Loucy (cell line): ENCODE results near the gene IL37.

ENCODE experiments used
- EZH2phosphoT487 ChIP-seq: fragments of 200-600 bp; IDR thresholded peaks from 2 replicates; pipeline ENCODE4 v1.6.1; 2018; ENCODE audit warnings: antibody characterized with exemption, mild to moderate bottlenecking, moderate library complexity, borderline replicate concordance
- TF ChIP-seq, protein P1 (sequence below): fragments of 200-600 bp; sonication (generic); conservative IDR thresholded peaks from 2 replicates; pipeline ENCODE4 v1.5.1; 2014; ENCODE audit warnings: mild to moderate bottlenecking, antibody characterized with exemption, low read length

DNA sequence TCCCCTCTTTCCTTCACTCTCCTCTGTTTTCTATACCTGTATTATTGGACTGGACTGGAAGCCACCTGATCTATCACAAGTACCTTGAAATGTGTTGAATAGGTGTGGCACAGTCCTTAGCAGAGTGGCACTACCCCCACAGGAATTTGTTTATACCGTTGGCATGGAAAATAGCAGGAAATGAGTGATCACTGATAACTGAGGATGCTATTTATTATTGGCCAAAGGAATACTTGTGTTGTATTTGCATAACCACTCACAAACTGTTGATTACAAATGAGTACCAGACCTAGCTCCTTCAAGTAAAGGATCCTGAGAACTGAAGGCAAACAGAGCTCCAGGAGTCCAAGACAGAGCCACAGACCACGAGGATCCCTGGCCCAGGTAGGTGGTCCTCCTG lies at the start of gene IL37:
- TF ChIP-seq, protein P1, sequence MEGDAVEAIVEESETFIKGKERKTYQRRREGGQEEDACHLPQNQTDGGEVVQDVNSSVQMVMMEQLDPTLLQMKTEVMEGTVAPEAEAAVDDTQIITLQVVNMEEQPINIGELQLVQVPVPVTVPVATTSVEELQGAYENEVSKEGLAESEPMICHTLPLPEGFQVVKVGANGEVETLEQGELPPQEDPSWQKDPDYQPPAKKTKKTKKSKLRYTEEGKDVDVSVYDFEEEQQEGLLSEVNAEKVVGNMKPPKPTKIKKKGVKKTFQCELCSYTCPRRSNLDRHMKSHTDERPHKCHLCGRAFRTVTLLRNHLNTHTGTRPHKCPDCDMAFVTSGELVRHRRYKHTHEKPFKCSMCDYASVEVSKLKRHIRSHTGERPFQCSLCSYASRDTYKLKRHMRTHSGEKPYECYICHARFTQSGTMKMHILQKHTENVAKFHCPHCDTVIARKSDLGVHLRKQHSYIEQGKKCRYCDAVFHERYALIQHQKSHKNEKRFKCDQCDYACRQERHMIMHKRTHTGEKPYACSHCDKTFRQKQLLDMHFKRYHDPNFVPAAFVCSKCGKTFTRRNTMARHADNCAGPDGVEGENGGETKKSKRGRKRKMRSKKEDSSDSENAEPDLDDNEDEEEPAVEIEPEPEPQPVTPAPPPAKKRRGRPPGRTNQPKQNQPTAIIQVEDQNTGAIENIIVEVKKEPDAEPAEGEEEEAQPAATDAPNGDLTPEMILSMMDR, result no peak
- no peak for TF ChIP-seq EZH2phosphoT487
